Measurements from ENCODE around the gene MCC.
A peak's percentile ranks its signal among the peaks of the same experiment; 100 is the strongest.
"Not testable (repeated sequence)": the region's sequence is repeated elsewhere in the genome, so short reads cannot be mapped to it uniquely, and the experiment has no call there.

The MCC gene

DNA sequence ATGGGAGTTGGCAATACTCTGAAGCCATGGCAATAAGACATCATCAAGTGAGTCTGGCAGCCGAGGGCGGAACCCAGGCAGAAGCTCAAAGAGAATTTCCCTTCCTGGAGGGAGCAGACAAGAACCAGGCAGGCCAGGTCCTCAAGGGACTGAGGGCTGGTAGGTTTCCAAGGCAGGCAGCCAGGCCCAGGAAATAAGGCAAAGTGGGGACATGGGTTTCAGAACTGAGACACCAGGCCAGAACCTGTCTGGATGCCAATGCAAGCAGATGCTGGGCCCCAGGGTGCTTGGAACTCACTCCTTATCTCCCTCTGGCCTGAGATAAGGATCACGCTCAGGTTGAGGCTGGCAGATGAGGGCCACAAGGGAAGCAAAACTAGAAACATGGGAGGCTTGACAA lies 62.3 kb downstream of the MCC start:
- no peak for DNase-seq (ENCODE audit: low read depth)

DNA sequence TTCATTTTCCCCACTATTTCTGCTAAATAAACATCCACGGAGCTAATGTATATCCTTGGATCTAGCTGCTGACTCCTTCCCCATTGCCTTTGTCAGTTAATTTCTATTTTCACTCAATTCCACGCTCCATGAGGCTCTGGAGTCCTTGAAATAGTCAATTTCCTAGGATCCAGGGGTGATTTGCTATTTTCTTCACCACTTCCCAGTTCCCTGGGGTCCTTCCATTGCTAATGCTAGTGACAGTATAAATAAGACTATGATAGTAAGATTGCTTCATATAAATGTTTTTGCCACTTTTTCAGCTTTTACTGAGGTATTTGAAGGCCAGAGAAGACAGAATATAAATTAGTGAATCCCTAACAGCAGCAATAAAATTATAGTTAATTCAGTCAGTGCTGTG lies 66.6 kb downstream of the MCC start:
- no peak for DNase-seq (ENCODE audit: low read depth)

- DNase-seq (ENCODE audit: low read depth) = no peak
These were observed 82.7 kb downstream of the MCC start for GRCh38 chr5:113405530-113405929.

GRCh38 chr5:113404269-113404668 lies 84.0 kb downstream of the MCC start:
- DNase-seq (ENCODE audit: low read depth) = no peak

GRCh38 chr5:113397986-113398385 lies 90.3 kb downstream of the MCC start:
- not testable (repeated sequence) for DNase-seq (ENCODE audit: low read depth)

DNA sequence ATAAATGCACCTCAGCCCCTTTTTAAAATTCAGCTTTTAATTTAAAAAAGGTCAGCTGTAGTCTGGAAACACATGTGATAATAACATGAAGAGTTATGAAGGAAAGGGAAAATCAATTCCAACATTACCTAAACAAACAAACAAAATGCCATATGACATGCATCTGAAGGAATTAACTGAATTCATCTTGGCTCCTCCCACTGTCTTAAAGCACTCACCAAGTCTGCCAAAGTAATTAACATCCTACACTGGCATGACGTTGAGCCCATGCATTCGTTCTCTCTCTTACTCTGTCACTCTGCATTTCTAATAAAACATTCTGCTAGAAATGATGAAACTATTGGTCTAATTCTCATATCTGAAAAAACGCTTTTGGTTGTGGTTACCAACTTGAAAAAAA lies 91.2 kb downstream of the MCC start:
- no peak for DNase-seq (ENCODE audit: low read depth)

DNA sequence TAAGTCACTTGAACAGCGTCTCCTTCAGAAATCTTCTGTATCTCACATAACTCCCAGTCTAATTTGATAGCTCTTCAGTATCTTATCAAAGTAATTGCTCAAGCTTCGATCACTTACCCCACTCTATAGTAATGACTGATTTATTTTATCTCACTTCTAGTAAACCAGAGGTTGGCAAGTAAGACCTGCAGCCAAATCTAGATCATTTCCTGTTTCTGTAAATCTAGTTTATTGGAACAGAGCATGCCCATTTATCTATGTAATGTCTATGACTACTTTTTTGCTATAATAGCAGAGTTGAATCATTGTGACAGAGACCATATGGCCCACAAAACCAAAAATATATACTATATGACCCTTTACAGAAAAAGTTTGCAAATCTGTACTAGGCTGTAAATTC lies 93.6 kb downstream of the MCC start:
- no peak for DNase-seq (ENCODE audit: low read depth)

GRCh38 chr5:113390224-113390623 lies 98.0 kb downstream of the MCC start:
- DNase-seq (ENCODE audit: low read depth) = no peak

DNA sequence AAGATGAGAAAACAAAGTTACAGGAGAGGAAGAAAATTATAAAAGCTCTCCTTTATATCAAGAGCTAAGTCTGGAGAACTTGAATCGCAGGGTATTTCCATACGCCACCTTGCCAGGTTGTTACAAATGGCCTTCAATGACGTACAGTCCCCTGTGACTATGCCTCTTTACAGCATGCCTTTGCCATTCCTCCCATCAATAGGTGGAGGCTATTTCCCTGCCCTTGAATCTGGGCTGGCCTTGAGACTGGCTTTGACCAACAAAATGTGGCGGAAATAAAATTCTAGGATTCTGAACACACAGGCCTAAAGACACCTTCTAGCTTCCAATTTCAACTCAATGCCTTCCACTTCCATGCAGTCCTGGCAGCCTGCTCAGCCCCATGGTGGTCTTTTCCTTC lies 99.1 kb downstream of the MCC start:
- no peak for DNase-seq (ENCODE audit: low read depth)

- DNase-seq (ENCODE audit: low read depth) = no peak
These were observed 100.4 kb downstream of the MCC start for GRCh38 chr5:113387844-113388243.

GRCh38 chr5:113384782-113385285 lies 103.4 kb downstream of the MCC start:
- DNase-seq (ENCODE audit: low read depth) = no peak

DNA sequence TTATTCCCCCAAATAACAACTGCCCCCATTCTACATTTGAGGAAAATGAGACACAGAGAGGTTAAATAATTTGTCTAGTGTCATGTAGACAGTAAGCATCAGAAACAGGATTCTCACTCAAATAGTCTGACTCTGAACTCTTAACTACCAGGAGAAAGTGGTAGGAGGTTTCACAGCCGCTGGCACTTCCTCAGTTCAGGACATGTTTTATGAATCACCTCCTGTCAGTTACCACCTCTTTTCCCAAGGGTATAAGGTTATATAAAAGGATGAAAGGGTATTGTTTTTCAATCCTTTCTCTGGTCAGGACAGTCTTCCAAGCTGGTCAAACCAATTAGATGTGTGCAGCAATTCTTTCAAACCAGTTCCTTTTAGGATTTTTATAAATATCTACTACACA lies 105.5 kb downstream of the MCC start:
- DNase-seq (ENCODE audit: low read depth) = no peak

DNA sequence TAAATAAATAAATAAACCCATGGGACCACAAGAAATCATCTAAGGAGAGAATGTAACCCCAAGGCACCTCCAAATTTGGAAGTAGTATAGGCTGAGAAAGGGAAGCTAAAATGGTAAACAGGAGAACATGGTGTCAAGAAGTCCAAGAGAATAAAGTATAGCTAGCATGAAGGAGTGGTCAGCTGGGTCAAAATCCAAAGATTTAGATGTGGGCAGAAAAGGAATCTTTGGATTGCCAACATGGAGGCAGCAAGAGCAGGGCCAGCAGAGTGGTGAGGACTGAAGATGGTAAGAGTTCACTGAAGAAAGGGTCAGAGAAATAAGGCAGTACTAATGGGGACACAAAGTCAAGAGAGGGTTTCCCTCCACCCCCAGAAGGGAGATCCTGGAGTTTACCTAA lies 106.5 kb downstream of the MCC start:
- DNase-seq (ENCODE audit: low read depth) = no peak

- no peak for DNase-seq (ENCODE audit: low read depth)
These were observed 107.4 kb downstream of the MCC start for GRCh38 chr5:113380807-113381326.

DNA sequence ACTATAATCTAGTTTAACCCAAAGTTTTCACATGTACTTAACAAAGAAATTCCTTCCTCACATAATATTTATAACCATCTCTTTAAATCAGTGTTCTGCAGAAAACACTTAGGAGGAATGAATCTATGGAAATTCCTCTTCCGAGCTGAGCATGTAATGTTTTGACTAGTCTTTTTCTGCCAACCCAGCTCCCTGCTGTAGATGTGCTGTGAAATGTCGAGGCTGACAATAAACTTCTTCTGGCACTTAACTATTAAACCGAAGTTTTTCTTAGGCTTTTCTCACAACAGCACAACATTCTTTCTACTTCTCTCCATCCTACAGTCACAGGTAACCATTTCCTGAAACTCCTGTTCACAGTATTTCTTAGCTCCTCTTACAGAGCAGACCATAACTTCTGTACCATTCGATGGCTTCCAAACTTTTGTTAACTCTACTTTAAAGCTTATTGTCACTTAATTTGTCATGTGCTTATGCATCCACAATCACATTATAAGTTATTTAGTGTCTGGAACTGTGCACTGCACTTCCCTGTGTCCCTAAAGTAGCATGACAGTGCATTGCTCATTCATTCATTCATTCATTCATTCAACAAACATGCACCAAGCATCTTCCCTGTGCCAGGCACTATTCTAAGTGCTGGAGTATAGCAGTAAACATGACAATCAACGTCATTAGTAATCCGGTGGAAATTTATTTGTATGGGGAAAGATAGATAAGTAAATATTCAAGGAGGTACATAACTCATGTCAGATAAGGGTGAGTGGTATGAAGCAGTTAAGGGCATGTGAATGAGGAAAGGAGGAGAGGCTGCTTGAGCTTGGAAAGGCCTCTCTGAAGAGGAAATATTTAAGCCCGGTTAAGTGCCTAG lies 108.1 kb downstream of the MCC start:
- no peak for DNase-seq (ENCODE audit: low read depth)

- peak; percentile 44 for DNase-seq (ENCODE audit: low read depth)
These were observed 109.2 kb downstream of the MCC start for GRCh38 chr5:113378959-113379541.

- no peak for DNase-seq (ENCODE audit: low read depth)
These were observed 109.7 kb downstream of the MCC start for GRCh38 chr5:113378514-113378913.

GRCh38 chr5:113378081-113378480 lies 110.2 kb downstream of the MCC start:
- no peak for DNase-seq (ENCODE audit: low read depth)

DNA sequence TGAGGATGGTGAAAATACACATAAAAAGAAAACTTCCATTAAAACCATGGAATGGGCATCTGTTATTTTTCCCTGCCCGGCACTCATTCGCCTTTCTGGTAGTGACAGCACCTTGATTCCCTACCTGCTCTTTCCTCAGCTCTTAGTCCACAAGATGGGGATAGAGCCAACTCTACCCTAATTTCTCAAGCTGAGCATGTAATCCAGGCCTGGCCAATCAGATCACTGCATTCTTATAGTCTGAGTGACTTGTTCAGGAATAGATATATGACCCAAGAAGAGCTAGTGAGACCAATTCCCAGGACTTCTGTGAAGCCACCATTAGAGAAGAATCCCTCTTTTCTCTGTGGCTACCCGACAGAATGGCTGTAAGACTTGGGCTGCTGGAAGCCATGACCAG lies 111.6 kb downstream of the MCC start:
- no peak for DNase-seq (ENCODE audit: low read depth)

DNA sequence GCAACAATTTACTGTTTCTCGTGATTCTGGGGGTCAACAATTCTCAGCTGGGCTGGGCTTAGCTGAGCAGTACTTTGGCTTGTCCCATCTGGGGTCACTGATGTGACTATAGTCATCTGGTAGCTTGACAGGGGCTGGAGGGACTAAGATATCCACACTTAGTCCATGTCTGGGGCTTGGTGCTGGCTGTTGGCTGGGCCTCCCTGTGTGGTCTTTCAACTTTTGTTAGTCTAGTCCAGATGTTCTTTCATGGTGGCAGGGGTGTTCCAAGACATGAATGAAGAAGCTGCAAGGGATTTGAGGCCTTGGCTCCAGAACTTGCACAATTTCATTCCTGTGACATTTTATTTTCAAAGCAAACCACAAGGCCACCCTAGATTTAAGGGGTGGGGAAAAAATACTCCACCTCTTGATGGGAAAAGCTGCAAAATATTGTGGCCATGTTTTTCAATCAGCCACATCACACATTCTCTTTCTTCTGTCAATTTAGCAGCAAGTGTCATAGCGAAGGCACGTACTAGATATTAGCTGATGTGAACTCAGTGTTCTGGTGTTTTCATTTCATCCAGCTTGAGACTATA lies 112.7 kb downstream of the MCC start:
- DNase-seq (ENCODE audit: low read depth) = no peak

DNA sequence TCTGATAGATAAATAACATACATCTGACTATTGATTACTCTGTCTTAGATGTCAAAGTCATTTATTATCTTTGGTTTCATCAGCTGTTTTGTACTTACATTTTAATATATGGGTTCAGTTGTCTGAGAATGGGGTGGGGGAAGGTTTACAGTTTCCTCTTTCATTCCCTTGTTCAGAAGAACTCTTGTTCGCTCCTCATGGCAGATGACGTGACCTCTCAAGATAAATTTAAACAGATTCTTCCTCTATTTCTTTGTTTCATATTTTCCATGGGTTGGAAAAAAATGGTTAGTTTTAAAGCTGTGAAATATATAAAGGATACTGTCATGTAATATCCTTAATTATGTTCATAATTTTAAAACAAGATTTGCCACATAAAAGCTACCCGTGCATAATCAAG lies 114.8 kb downstream of the MCC start:
- no peak for DNase-seq (ENCODE audit: low read depth)

- no peak for DNase-seq (ENCODE audit: low read depth)
These were observed 116.5 kb downstream of the MCC start for GRCh38 chr5:113371721-113372196.

GRCh38 chr5:113367586-113367985 lies 120.7 kb downstream of the MCC start:
- DNase-seq (ENCODE audit: low read depth) = no peak
